Measurements from ENCODE around the gene DISP2.

Gene DISP2

DNA sequence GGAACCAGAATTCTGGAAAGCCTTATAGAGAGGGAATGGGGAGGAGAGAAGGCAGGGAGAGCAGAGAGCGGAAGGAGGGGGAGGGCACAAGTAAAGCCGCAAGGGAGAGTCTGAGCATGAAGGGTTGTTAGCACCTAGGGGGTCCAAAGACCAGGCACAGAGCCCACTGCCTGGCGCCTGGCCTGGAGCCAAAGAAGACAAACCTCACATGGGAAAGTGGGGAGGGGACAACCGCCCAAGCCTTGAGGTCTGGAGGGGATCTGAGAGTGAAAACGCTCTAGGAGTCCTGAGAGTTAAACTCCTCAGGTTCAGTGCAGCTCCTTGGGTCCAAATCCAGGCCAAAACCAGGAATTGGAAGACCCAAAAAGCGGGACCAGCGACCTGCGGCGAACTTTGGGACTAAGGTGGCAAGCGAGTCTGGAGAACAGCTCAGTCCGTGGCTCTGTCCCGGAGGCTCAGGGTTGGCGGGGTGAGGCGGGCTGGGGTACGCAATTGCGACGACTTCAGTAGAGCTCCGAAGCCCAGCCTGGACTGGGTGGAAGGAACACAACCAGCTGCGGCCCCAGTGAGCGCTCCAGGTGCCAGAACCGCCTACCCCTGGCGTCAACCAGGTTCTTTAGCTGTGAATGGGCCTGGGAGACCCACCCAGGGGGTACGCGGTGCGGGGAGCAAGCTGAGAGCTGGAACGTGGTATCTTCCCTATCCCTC is 35.3 kb upstream of the DISP2 start:
- no peak overlapping the region for H3K4me3 ChIP-seq (ENCODE audit: low read depth, low read length)
- TF ChIP-seq, protein P1, sequence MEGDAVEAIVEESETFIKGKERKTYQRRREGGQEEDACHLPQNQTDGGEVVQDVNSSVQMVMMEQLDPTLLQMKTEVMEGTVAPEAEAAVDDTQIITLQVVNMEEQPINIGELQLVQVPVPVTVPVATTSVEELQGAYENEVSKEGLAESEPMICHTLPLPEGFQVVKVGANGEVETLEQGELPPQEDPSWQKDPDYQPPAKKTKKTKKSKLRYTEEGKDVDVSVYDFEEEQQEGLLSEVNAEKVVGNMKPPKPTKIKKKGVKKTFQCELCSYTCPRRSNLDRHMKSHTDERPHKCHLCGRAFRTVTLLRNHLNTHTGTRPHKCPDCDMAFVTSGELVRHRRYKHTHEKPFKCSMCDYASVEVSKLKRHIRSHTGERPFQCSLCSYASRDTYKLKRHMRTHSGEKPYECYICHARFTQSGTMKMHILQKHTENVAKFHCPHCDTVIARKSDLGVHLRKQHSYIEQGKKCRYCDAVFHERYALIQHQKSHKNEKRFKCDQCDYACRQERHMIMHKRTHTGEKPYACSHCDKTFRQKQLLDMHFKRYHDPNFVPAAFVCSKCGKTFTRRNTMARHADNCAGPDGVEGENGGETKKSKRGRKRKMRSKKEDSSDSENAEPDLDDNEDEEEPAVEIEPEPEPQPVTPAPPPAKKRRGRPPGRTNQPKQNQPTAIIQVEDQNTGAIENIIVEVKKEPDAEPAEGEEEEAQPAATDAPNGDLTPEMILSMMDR (IDR thresholded peaks at IDR 0.05; ENCODE audit: borderline replicate concordance, insufficient read depth, low read depth, low read length) = no peak

DNA sequence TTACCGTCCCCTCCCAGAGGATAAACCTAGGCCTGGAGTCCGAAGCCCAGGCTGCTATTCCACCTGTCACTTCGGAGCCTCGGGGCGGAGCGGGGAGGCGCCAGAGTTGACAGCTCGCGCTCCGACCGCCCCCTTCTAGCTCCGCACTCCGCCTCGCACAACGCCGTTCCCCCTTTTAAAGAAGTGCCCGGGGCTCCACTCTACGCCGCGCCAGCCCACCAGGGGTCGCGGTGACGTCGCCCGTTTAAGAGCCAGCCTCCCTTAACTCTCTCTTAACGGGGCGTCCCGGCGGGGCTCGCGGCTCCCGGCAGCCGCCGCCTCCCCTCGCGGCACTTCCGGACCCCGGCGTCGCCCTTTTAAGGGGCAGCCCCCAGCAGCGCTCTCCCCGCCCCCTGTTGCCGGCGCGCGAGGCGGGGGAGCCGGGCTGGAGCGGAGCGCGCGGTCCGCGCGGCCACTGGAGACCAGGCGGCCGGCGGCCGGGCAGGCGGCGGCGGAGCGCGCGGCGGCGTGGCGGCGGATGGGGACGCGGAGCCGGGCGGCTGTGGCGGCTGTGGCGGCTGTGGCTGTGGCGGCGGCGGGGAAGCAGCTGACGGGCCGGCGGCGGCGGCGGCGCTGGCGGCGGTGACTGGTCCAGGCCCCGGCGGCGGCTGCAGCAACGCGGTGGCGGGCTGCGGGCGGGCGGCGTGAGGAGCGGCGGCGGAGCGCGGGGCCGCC is 34.6 kb upstream of the DISP2 start, which contains the start of gene INAFM2:
Gene INAFM2, plus strand, starts transcription at position 454 of the 714 bp plus-strand sequence. CDS start 364 bp downstream, outside the sequence.
- H3K4me3 ChIP-seq (ENCODE audit: low read depth, low read length) = peak within 1 kb of the TSS; percentile 80
- TF ChIP-seq, protein P1 (IDR thresholded peaks at IDR 0.05; ENCODE audit: borderline replicate concordance, insufficient read depth, low read depth, low read length) = peak; percentile 54

DNA sequence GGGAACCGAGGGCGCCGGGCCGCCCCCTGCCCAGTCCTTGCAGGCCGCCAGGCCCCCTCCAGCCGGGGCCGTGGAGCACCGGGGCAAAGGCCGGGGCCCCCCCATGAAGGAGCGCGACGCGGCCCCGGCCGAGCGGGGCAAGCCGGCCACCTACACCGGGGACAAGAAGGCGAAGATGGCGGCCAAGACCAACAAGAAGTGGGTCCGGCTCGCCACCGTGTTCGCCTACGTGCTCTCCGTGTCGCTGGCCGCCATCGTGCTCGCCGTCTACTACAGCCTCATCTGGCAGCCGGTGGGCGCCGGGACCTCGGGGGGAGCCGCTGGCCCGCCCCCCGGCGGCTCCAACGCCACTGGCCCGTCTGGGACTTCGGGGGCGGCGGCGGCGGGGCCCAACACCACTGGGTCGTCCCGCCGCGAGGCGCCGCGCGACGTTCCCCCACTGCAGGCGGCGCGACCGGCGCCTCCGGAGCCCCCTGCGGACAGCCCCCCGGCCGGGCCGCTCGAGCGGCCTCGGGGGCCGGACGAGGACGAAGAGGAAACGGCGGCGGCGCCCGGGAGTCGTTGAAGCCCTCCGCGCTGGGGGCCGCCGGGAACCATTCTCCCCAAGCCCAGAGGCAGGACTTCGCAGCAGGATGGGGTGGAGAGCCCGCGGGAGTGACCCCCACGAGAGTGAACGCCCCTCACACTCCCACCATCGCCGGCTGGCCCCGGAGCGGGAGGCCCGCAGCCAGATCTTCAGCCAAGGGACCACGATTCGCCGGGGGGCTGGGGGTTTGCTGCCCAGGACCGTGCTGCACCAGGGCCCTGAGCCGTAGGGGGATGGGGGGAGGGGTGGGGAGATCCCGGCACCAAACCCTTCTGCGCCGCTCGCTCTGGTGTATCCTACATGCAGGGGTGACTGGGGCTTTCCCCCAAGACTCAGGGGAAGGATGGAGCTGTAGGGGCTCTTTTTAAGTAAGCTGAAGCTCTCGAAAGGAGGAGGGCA is 33.8 kb upstream of the DISP2 start:
- TF ChIP-seq, protein P1 (IDR thresholded peaks at IDR 0.05; ENCODE audit: borderline replicate concordance, insufficient read depth, low read depth, low read length) = no peak
- H3K4me3 ChIP-seq (ENCODE audit: low read depth, low read length) = peak overlapping the region; percentile 80

DNA sequence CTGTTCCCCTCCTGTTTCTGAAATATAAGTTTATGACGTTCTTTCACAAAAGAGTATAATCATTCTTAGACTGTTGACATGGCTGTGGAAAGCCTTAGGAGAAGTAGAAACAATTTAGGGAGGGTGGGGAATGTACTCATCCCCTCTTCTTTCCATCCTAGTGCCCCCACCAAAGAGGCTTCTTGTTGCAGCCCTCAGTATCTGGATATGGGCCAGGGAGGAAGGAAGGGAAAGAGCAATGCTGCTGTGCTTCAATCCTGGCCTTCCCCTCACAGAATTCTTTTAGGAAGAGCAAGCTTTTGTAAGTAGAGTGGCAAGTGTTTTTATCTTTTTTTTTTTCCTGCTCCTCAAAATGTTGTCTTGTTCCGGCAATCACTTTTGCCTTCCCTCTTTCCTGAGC is 32.8 kb upstream of the DISP2 start:
- no peak overlapping the region for H3K4me3 ChIP-seq (ENCODE audit: low read depth, low read length)

DNA sequence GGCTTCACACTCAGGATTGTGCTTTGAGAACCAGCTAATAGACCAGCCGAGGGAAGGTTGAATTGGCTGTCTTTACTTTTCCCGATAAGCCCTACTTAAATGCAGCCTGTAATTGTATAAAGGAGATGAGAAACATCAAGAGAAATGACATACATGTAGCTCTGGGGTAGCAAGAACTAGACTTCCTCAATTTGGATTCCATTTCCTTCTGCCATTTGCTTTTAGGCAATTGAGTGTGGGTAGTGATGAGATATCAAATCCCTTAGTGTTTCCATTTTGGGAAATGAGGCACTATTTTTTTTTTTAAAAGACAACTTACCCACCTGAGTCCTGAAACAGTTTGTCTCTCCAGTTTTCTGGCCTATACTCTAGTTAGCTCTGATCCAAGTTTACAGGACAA is 32.3 kb upstream of the DISP2 start:
- TF ChIP-seq, protein P1 (IDR thresholded peaks at IDR 0.05; ENCODE audit: borderline replicate concordance, insufficient read depth, low read depth, low read length) = no peak
- H3K4me3 ChIP-seq (ENCODE audit: low read depth, low read length) = no peak overlapping the region

More for the DNA sequence above, 32.8 kb upstream of the DISP2 start:
- TF ChIP-seq, protein P1 (IDR thresholded peaks at IDR 0.05; ENCODE audit: borderline replicate concordance, insufficient read depth, low read depth, low read length) = no peak

DNA sequence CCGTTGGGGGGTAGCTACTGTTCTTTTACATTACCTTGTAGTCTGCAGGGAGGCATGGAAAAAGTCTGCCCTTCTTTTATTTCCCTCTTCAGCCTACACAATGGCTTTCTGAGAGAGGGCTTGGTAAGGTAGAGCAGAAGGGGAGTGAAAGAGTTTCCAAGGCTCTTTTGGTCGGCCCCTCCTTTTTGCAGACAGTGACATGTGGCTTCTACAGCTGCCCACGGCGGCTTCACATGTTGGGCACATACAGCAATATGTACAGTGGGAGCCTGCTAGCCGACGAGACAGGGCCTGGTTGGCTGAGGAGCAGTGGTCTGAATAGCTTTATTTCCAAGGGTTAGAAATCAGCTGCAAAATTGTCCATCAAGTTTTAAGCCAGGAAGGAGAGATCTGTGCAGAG is 30.6 kb upstream of the DISP2 start:
- no peak overlapping the region for H3K4me3 ChIP-seq (ENCODE audit: low read depth, low read length)
- TF ChIP-seq, protein P1 (IDR thresholded peaks at IDR 0.05; ENCODE audit: borderline replicate concordance, insufficient read depth, low read depth, low read length) = no peak
